Measurements from ENCODE around the gene MOB4.

DNA sequence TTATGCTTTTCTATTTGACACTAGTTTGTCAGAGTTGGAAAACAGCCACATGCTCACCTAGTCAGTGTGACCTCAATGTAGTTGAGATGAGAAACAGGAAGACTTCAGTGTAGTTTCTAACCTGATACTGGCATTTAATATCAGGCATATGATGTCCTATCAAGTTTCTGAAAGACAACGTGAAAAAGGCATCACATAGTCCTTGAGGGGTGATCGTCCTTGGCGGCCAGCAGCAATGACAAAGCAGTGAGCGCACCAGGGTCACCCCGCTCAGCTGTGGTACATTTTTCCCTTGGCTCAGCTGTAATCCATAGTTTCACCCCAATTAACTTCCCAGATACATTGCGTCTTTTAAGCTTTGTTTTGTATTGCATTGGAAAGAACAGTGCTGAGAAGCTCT lies 11.4 kb upstream of the MOB4 start:
- TF ChIP-seq, protein P1, sequence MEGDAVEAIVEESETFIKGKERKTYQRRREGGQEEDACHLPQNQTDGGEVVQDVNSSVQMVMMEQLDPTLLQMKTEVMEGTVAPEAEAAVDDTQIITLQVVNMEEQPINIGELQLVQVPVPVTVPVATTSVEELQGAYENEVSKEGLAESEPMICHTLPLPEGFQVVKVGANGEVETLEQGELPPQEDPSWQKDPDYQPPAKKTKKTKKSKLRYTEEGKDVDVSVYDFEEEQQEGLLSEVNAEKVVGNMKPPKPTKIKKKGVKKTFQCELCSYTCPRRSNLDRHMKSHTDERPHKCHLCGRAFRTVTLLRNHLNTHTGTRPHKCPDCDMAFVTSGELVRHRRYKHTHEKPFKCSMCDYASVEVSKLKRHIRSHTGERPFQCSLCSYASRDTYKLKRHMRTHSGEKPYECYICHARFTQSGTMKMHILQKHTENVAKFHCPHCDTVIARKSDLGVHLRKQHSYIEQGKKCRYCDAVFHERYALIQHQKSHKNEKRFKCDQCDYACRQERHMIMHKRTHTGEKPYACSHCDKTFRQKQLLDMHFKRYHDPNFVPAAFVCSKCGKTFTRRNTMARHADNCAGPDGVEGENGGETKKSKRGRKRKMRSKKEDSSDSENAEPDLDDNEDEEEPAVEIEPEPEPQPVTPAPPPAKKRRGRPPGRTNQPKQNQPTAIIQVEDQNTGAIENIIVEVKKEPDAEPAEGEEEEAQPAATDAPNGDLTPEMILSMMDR (IDR thresholded peaks at IDR 0.05; ENCODE audit: low read length) = no peak
- TF ChIP-seq EZH2 (IDR thresholded peaks at IDR 0.05; ENCODE audit: borderline replicate concordance, low read length) = no peak
